ENCODE results near the gene UBE2Q1.

The UBE2Q1 gene

DNA sequence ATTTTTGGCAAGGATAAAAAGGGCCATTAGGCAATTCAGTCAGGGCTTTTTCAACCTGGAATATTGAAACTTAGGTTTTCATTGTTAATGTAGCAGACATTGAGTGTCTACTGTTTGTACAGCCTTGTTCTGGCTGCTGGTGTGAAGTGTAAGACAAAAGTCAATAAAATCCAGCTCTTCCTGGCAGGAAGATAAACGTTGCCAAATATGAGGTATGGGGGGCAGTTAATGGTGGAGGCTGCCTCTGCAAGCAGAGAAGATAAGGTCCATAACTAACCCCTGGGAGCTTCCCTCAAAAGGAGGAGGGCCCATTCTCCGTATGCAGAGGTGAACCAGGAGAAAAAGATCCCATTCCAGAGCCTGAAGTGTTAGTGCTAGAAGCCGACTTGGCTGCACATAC is 36.8 kb downstream of the UBE2Q1 start:
- Histone ChIP-seq H3K36me3 (ENCODE audit: insufficient read depth, low read length) (no peaks in the 10 kb centered on the region), H3K9me3 (ENCODE audit: control insufficient read depth, insufficient read depth, low read length) (no peaks in the 10 kb centered on the region), H3K9ac (ENCODE audit: low read depth, low read length) (no peak overlapping the region), H3K4me1 (ENCODE audit: insufficient read depth, low read length) (no peaks in the 10 kb centered on the region)

DNA sequence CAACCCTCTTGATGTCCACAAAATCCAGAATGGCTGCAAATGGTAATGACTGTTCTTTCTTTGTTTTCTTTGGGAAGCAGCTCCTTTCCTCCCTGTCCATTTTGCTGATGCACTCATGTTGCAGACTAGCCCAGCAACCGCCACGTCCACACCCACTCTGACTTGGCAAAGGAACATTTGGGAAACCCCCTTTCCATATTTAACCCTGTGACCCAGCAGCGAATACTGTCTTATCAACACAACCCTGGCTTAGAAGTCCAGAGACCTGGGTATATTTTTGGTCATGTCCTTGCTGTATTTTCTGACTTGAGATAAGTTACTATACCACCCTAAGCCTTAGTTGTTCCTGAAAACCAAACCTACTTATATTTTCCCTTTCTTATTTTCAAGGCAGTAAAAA is 38.1 kb downstream of the UBE2Q1 start:
- H3K36me3 ChIP-seq (ENCODE audit: insufficient read depth, low read length) = no peaks in the 10 kb centered on the region
- H3K9ac ChIP-seq (ENCODE audit: low read depth, low read length) = no peak overlapping the region
- H3K4me1 ChIP-seq (ENCODE audit: insufficient read depth, low read length) = no peaks in the 10 kb centered on the region
- no peaks in the 10 kb centered on the region for H3K9me3 ChIP-seq (ENCODE audit: control insufficient read depth, insufficient read depth, low read length)

GRCh38 chr1:154519591-154519991 is 38.9 kb downstream of the UBE2Q1 start:
- H3K9me3 ChIP-seq (ENCODE audit: control insufficient read depth, insufficient read depth, low read length) = no peaks in the 10 kb centered on the region
- H3K36me3 ChIP-seq (ENCODE audit: insufficient read depth, low read length) = no peaks in the 10 kb centered on the region
- no peaks in the 10 kb centered on the region for H3K4me1 ChIP-seq (ENCODE audit: insufficient read depth, low read length)
- no peak overlapping the region for H3K9ac ChIP-seq (ENCODE audit: low read depth, low read length)

DNA sequence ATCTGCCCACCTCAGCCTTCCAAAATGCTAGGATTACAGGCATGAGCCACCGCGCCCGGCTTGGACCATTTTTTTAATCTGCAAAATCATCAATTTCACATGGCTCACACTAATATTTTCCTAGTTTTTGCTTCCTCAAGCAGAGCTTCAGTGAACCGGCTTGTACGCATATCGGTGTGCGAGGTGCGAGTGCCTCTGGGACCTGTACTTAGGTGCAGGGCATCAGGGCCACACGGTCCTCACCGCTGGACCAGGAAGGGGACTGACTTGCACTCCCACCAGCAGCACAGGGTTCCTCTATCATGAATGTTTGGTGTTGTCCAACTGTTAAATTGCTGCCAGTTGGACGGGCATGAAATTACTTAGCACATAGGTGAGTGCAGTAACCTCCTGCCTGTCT is 40.8 kb downstream of the UBE2Q1 start:
- no peaks in the 10 kb centered on the region for H3K36me3 ChIP-seq (ENCODE audit: insufficient read depth, low read length)
- no peaks in the 10 kb centered on the region for H3K9me3 ChIP-seq (ENCODE audit: control insufficient read depth, insufficient read depth, low read length)
- no peaks in the 10 kb centered on the region for H3K4me1 ChIP-seq (ENCODE audit: insufficient read depth, low read length)
- no peak overlapping the region for H3K9ac ChIP-seq (ENCODE audit: low read depth, low read length)

- Histone ChIP-seq H3K9ac (ENCODE audit: low read depth, low read length) (no peak overlapping the region), H3K4me1 (ENCODE audit: insufficient read depth, low read length) (no peaks in the 10 kb centered on the region), H3K36me3 (ENCODE audit: insufficient read depth, low read length) (no peaks in the 10 kb centered on the region), H3K9me3 (ENCODE audit: control insufficient read depth, insufficient read depth, low read length) (no peaks in the 10 kb centered on the region)
Measured at GRCh38 chr1:154514066-154514553, 44.4 kb downstream of the UBE2Q1 start.

DNA sequence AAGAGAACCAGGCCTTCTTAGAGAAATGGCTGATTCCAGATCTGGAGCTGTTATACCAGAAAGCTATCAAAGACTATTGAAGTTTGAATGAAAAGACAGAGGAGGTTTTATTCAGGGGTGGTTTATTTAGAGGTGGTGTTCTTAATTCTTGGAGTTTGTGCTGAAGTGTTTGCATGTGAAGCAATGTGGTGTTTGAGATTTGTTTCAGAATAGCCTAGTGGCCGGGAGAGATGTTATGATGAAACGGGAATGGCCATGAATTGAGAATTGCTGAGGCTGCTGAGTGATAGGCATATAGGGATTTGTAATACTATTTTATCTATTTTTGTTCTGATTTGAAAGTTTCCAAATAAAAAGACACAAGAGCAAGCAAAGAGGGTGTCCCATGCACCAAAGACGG is 45.7 kb downstream of the UBE2Q1 start:
- Histone ChIP-seq H3K4me1 (ENCODE audit: insufficient read depth, low read length) (no peaks in the 10 kb centered on the region), H3K9ac (ENCODE audit: low read depth, low read length) (no peak overlapping the region), H3K36me3 (ENCODE audit: insufficient read depth, low read length) (no peaks in the 10 kb centered on the region), H3K9me3 (ENCODE audit: control insufficient read depth, insufficient read depth, low read length) (no peaks in the 10 kb centered on the region)

DNA sequence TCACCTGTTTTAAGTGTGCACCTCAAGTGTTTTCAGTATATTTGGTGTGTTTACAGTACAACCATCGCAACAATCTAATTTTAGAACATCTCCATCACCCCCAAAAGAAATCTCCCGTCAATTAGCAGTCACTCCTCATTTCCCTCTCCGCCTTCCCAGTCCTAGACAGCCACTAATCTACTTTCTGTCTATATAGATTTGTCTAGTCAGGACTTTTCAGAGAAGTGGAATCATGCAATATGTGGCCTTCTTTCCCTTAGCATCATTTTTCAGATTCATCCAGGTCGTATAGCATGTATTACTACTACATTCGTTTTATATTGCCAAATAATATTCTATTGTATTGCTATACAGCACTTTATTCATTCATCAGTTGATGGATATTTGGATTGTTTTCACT is 54.6 kb downstream of the UBE2Q1 start:
- no peak overlapping the region for H3K9ac ChIP-seq (ENCODE audit: low read depth, low read length)
- H3K4me1 ChIP-seq (ENCODE audit: insufficient read depth, low read length) = no peaks in the 10 kb centered on the region
- H3K36me3 ChIP-seq (ENCODE audit: insufficient read depth, low read length) = no peaks in the 10 kb centered on the region
- no peaks in the 10 kb centered on the region; the same call in 1 of the 2 replicates for H3K9me3 ChIP-seq (ENCODE audit: control insufficient read depth, insufficient read depth, low read length)

GRCh38 chr1:154502744-154503115 is 55.7 kb downstream of the UBE2Q1 start:
- no peaks in the 10 kb centered on the region; the same call in 1 of the 2 replicates for H3K9me3 ChIP-seq (ENCODE audit: control insufficient read depth, insufficient read depth, low read length)
- H3K4me1 ChIP-seq (ENCODE audit: insufficient read depth, low read length) = no peaks in the 10 kb centered on the region
- no peaks in the 10 kb centered on the region for H3K36me3 ChIP-seq (ENCODE audit: insufficient read depth, low read length)
- peak overlapping the region; percentile 48; the same call in 1 of the 2 replicates for H3K9ac ChIP-seq (ENCODE audit: low read depth, low read length)

- no peaks in the 10 kb centered on the region for H3K36me3 ChIP-seq (ENCODE audit: insufficient read depth, low read length)
- peak within 1 kb of the TSS; percentile 48; the same call in 1 of the 2 replicates for H3K9ac ChIP-seq (ENCODE audit: low read depth, low read length)
- H3K4me1 ChIP-seq (ENCODE audit: insufficient read depth, low read length) = no peaks in the 10 kb centered on the region
- no peaks in the 10 kb centered on the region; the same call in 1 of the 2 replicates for H3K9me3 ChIP-seq (ENCODE audit: control insufficient read depth, insufficient read depth, low read length)
Measured at GRCh38 chr1:154502066-154502743, 56.3 kb downstream of the UBE2Q1 start, which contains the start of the genes SHE and TDRD10. Gene SHE, minus strand, starts transcription at chr1:154502412. Its CDS starts 386 bp downstream, at chr1:154502026. Gene TDRD10, plus strand, starts transcription at chr1:154502219. Its CDS starts 4,685 bp downstream, at chr1:154506904.

DNA sequence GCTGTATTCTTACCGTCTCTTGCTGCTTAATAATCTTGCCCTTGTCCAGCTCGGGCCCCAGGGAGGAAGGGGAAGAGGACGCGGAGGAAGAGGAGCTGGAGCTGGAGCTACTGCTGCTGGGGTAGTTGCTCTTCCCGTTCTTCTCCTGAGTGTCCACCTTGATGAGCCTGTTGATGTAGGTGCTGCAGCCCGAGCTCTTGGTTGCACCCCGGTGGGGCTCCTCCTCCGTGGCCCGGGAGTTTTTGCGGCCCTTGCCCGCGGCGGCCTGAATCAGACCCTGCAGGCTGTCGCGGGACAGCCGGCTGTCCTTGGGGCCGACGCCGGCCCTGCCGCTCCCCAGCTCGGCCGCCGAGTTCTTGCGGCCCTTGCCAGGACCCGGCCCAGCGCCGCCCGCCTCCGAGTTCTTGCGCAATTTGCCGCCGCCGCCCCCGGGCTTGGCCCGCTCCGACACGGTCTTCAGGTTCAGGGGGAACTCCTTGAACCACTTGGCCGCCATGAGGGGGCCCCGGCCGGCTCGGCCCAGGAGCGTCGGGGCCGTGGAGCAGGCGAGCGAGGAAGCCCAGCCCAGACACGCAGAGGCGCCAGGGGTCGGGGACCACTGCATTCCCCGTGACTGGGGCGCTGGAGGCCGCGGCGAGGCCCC is 56.9 kb downstream of the UBE2Q1 start:
- Histone ChIP-seq H3K36me3 (ENCODE audit: insufficient read depth, low read length) (no peaks in the 10 kb centered on the region), H3K9me3 (ENCODE audit: control insufficient read depth, insufficient read depth, low read length) (no peaks in the 10 kb centered on the region; the same call in 1 of the 2 replicates), H3K4me1 (ENCODE audit: insufficient read depth, low read length) (no peaks in the 10 kb centered on the region), H3K9ac (ENCODE audit: low read depth, low read length) (peak overlapping the region; percentile 48; the same call in 1 of the 2 replicates)

GRCh38 chr1:154500533-154500932 is 57.9 kb downstream of the UBE2Q1 start:
- Histone ChIP-seq H3K4me1 (ENCODE audit: insufficient read depth, low read length) (no peaks in the 10 kb centered on the region), H3K9me3 (ENCODE audit: control insufficient read depth, insufficient read depth, low read length) (no peaks in the 10 kb centered on the region; the same call in 1 of the 2 replicates), H3K36me3 (ENCODE audit: insufficient read depth, low read length) (no peaks in the 10 kb centered on the region), H3K9ac (ENCODE audit: low read depth, low read length) (no peak overlapping the region)

GRCh38 chr1:154499446-154499845 is 59.0 kb downstream of the UBE2Q1 start:
- Histone ChIP-seq H3K9me3 (ENCODE audit: control insufficient read depth, insufficient read depth, low read length) (no peaks in the 10 kb centered on the region; the same call in 1 of the 2 replicates), H3K4me1 (ENCODE audit: insufficient read depth, low read length) (no peaks in the 10 kb centered on the region), H3K9ac (ENCODE audit: low read depth, low read length) (no peak overlapping the region), H3K36me3 (ENCODE audit: insufficient read depth, low read length) (no peaks in the 10 kb centered on the region)

Measured in ES-I3 (cell line).